ENCODE data around the gene ARHGAP44.

Gene ARHGAP44, protein sequence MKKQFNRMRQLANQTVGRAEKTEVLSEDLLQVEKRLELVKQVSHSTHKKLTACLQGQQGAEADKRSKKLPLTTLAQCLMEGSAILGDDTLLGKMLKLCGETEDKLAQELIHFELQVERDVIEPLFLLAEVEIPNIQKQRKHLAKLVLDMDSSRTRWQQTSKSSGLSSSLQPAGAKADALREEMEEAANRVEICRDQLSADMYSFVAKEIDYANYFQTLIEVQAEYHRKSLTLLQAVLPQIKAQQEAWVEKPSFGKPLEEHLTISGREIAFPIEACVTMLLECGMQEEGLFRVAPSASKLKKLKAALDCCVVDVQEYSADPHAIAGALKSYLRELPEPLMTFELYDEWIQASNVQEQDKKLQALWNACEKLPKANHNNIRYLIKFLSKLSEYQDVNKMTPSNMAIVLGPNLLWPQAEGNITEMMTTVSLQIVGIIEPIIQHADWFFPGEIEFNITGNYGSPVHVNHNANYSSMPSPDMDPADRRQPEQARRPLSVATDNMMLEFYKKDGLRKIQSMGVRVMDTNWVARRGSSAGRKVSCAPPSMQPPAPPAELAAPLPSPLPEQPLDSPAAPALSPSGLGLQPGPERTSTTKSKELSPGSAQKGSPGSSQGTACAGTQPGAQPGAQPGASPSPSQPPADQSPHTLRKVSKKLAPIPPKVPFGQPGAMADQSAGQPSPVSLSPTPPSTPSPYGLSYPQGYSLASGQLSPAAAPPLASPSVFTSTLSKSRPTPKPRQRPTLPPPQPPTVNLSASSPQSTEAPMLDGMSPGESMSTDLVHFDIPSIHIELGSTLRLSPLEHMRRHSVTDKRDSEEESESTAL

DNA sequence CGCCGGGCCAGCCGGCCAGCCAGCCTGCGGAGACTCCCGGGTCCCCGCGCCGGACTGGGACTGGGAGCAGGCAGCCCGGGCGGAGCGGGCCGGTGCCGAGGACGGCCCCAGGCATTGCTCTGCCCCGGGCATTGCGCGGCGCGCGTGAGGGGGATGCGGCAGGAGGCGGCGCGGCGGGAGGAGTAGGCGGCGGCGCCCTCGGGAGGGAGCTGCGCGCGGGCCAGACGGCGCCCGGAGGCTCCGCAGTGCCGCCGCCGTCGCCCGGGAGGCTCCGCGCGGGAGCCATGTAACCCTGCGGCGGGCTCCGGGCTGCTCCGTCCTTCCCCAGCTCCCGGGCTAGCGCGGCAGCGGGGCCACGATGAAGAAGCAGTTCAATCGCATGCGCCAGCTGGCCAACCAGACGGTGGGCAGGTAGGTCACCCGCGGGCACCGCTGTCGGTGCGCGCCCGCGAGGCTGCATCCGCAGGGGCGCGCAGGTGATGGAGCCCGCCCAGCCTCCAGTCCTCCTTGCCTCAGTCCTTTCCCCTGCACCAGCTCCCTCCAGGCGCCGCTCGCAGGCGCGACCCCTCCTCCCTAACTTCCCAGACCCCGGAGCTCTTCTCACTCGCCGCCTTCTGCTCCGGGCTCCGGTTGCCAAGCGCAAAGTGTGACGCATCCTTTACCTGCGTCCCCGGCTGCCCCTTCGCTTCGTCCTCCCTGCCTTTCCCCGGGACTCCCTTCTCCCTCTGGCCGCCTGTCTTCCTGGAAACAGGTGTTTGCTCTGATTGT is at the start of gene ARHGAP44:
Gene ARHGAP44 (plus strand): TSS at position 18 of the 768 bp plus-strand sequence. CDS start 341 bp downstream, at position 359.
- DNase-seq = peak; percentile 71
- TF ChIP-seq CTCF (IDR thresholded peaks at IDR 0.05; ENCODE audit: low read depth, low read length) = no peak

DNA sequence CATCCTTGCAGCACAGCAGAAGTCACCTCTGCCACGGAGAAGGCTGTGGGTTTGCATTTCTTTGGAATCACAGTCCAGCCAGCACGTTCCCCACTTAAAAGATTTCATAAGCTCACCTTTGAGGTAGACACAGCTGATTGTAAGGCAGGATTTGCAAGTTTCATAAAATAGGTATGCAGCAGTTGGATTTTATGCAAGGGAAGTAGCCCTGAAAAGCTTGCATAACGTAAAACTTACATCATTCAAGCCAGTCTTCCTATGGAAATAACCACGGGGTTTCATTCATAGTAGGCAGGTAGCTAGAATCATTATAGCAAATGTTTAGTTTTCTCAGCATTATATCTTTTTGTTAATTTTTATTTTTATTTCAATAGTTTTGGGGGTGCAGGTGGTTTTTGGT is 49.8 kb upstream of the ARHGAP44 start:
- TF ChIP-seq CTCF (IDR thresholded peaks at IDR 0.05; ENCODE audit: low read depth, low read length) = no peak
- no peaks in the 10 kb centered on the region for H3K27me3 ChIP-seq (ENCODE audit: insufficient read depth, low read depth, severe bottlenecking)
- H3K4me3 ChIP-seq (ENCODE audit: low read depth, low read length) = no peak overlapping the region
- H3K9me3 ChIP-seq (ENCODE audit: severe bottlenecking) = no peaks in the 10 kb centered on the region
- H3K27ac ChIP-seq = no peak overlapping the region
- DNase-seq = no peak
- H3K36me3 ChIP-seq = no peaks in the 10 kb centered on the region

More for the DNA sequence above, at the start of gene ARHGAP44:
- Histone ChIP-seq H3K27ac (peak within 1 kb of the TSS; percentile 67), H3K36me3 (no peaks in the 10 kb centered on the region), H3K9me3 (ENCODE audit: severe bottlenecking) (no peaks in the 10 kb centered on the region), H3K27me3 (ENCODE audit: insufficient read depth, low read depth, severe bottlenecking) (no peaks in the 10 kb centered on the region), H3K4me3 (ENCODE audit: low read depth, low read length) (peak within 1 kb of the TSS; percentile 81)

DNA sequence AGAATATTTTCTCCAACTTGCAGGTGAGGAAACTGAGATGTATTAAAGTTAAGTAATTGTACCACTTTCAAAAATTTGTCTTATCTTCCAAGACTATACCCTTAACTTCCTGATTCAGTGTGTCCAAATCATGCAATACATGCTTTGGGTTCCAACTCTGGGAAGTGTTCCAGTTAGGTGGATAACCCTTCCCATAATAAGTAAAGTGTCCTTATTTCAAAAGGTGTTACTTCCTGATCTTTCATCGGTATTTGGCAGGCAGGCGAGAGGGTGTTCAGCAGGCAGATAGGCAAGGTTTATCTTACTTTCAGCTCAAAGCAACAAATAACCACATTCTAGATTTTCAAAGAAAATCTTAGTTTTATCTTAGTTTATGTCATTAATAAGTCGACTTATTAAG is 46.3 kb upstream of the ARHGAP44 start:
- Histone ChIP-seq H3K36me3 (no peaks in the 10 kb centered on the region), H3K27ac (no peak overlapping the region), H3K27me3 (ENCODE audit: insufficient read depth, low read depth, severe bottlenecking) (no peaks in the 10 kb centered on the region), H3K9me3 (ENCODE audit: severe bottlenecking) (no peaks in the 10 kb centered on the region), H3K4me3 (ENCODE audit: low read depth, low read length) (no peak overlapping the region)
- no peak for TF ChIP-seq CTCF (IDR thresholded peaks at IDR 0.05; ENCODE audit: low read depth, low read length)
- DNase-seq = no peak

DNA sequence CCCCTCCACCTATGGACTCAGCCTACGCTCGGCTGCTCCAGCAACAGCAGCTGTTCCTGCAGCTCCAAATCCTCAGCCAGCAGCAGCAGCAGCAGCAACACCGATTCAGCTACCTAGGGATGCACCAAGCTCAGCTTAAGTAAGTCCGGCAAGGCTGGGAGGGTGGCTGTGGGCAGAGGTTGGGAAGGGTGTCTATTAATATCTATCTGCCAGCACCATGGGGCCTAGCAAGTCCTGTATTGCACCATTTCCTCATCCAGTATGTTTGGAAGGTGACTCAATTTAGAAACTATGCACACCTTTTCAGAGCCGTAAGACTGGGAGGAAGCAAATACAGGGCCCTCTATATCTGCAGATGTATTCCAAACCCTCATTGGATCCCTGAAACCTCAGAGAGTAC is 45.0 kb upstream of the ARHGAP44 start:
- Histone ChIP-seq H3K27me3 (ENCODE audit: insufficient read depth, low read depth, severe bottlenecking) (no peaks in the 10 kb centered on the region), H3K4me3 (ENCODE audit: low read depth, low read length) (no peak overlapping the region), H3K36me3 (no peaks in the 10 kb centered on the region), H3K27ac (no peak overlapping the region), H3K9me3 (ENCODE audit: severe bottlenecking) (no peaks in the 10 kb centered on the region)
- DNase-seq = peak; percentile 9
- TF ChIP-seq CTCF (IDR thresholded peaks at IDR 0.05; ENCODE audit: low read depth, low read length) = no peak

- Histone ChIP-seq H3K9me3 (ENCODE audit: severe bottlenecking) (no peaks in the 10 kb centered on the region), H3K27me3 (ENCODE audit: insufficient read depth, low read depth, severe bottlenecking) (no peaks in the 10 kb centered on the region), H3K27ac (no peak overlapping the region), H3K36me3 (no peaks in the 10 kb centered on the region), H3K4me3 (ENCODE audit: low read depth, low read length) (no peak overlapping the region)
- TF ChIP-seq CTCF (IDR thresholded peaks at IDR 0.05; ENCODE audit: low read depth, low read length) = no peak
- no peak for DNase-seq
These were observed 44.5 kb upstream of the ARHGAP44 start for GRCh38 chr17:12744786-12745185.

All from WERI-Rb-1 (cell line).